SK-N-MC (cell line): ENCODE results near the gene ZMPSTE24.
"Not testable (repeated sequence)": the region's sequence is repeated elsewhere in the genome, so short reads cannot be mapped to it uniquely, and the experiment has no call there.

Experiments used
- EZH2 ChIP-seq: fragments of 200-600 bp; sonication (generic); IDR thresholded peaks from one replicate; pipeline ENCODE4 v1.6.1; 2017; ENCODE audit warnings: antibody characterized with exemption
- POLR2AphosphoS5 ChIP-seq: IDR thresholded peaks from 2 replicates; pipeline ENCODE4 v1.6.1; 2012; ENCODE audit warnings: mild to moderate bottlenecking, low read depth, low read length, borderline replicate concordance

DNA sequence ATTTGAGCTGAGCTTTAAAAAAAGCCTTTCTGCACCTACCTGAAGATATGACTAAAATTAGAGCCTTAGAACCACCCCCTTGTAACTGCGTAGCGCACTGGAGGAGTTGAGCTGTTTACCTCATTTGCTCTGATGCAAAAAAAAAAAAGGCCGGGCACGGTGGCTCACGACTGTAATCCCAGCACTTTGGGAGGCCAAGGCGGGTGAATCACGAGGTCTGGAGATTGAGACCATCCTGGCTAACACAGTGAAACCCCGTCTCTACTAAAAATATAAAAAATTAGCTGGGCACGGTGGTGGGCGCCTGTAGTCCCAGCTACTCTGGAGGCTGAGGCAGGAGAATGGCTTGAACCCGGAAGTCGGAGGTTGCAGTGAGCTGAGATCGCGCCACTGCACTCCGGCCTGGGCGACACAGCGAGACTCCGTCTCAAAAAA, 36.5 kb upstream of the ZMPSTE24 start:
- TF ChIP-seq POLR2AphosphoS5, EZH2: not testable (repeated sequence)
